H1 (cell line): ENCODE results near the gene TUBGCP6. TPM values are rescaled to one million over a fixed set of nuclear protein-coding genes. Genes with fewer than 3 reads are reported as not detected.

Experiments
- CTCF ChIA-PET: fragments of 300-600 bp; sonication (Branson Sonifier 250); formaldehyde crosslinking; loops from one replicate; lab custom pipeline; 2021; ENCODE audit not compliant: partially characterized antibody; lab: Charles Lee
- POLR2A ChIA-PET: fragments of 300-600 bp; sonication (Branson Sonifier 250); formaldehyde crosslinking; loops from one replicate; lab custom pipeline; 2021; ENCODE audit warnings: inconsistent platforms; ENCODE audit not compliant: partially characterized antibody; lab: Charles Lee
- DNase-seq, 2 experiments: peaks; one replicate each; pipeline versions ENCODE4 v3.0.0 to v3.0.0-alpha.2; 2010 to 2022; ENCODE audit warnings: low spot score in 2 of 2, low read depth in 1 of 2, mixed read lengths in 1 of 2
- FAIRE-seq: peaks from 2 replicates; lab custom pipeline; 2011; peaks lifted over from hg19 to GRCh38; lab: Jason Lieb, UNC
- H2AFZ ChIP-seq: 2 replicates; pipeline ENCODE4 v1.8.1; 2012; ENCODE audit warnings: low read length, inconsistent platforms
- H2AK5ac ChIP-seq: 2 replicates; pipeline ENCODE4 v1.6.1; 2013; ENCODE audit warnings: low read depth, low read length
- H2BK120ac ChIP-seq: replicated peaks from 2 replicates; pipeline ENCODE3; 2013; ENCODE audit warnings: low read depth, low read length, inconsistent platforms
- H2BK12ac ChIP-seq: 2 replicates; pipeline ENCODE4 v1.6.1; 2013; ENCODE audit warnings: low read depth, low read length
- H2BK15ac ChIP-seq: 2 replicates; pipeline ENCODE4 v1.6.1; 2013; ENCODE audit warnings: low read length
- H2BK20ac ChIP-seq: 2 replicates; pipeline ENCODE4 v1.6.1; 2013; ENCODE audit warnings: low read length
- H2BK5ac ChIP-seq: 2 replicates; pipeline ENCODE4 v1.6.1; 2013; ENCODE audit warnings: low read depth, low read length
- H3K14ac ChIP-seq: 2 replicates; pipeline ENCODE4 v1.6.1; 2013; ENCODE audit warnings: inconsistent platforms; ENCODE audit not compliant: insufficient read length
- H3K18ac ChIP-seq: 2 replicates; pipeline ENCODE4 v1.6.1; 2013; ENCODE audit warnings: low read length; ENCODE audit errors: extremely low read depth
- H3K23ac ChIP-seq: 2 replicates; pipeline ENCODE4 v1.6.1; 2013; ENCODE audit warnings: inconsistent platforms; ENCODE audit not compliant: insufficient read length
- H3K23me2 ChIP-seq: 2 replicates; pipeline ENCODE4 v1.6.1; 2013; ENCODE audit warnings: low read depth, low read length
- H3K27ac ChIP-seq: 2 replicates; pipeline ENCODE4 v1.6.1; 2011; ENCODE audit warnings: low read depth, low read length, inconsistent platforms
- H3K27me3 ChIP-seq, 4 experiments: replicated peaks in 1 of 4; 1 replicate in 1 of 4; 2 replicates in 3 of 4; pipeline versions ENCODE4 v1.6.1 to v1.8.1; 2011 to 2013; ENCODE audit warnings: low read length in 3 of 4, mild to moderate bottlenecking in 3 of 4, inconsistent platforms in 2 of 4, mixed read lengths in 2 of 4, moderate library complexity in 1 of 4; ENCODE audit not compliant: control insufficient read depth in 3 of 4, insufficient read depth in 3 of 4; ENCODE audit errors: extremely low read depth in 1 of 4
- H3K36me3 ChIP-seq, 4 experiments: 2 replicates each; pipeline versions ENCODE4 v1.6.1 to v1.8.1; 2011 to 2013; ENCODE audit warnings: mild to moderate bottlenecking in 4 of 4, low read length in 3 of 4, moderate library complexity in 2 of 4, control low read depth in 1 of 4, inconsistent platforms in 1 of 4; ENCODE audit not compliant: insufficient read depth in 4 of 4, control insufficient read depth in 2 of 4
- H3K4ac ChIP-seq: replicated peaks from 2 replicates; pipeline ENCODE3; 2013; ENCODE audit warnings: low read length, low read depth, mixed read lengths, inconsistent platforms; ENCODE audit not compliant: insufficient read length
- H3K4me1 ChIP-seq, 4 experiments: replicated peaks in 1 of 4; 1 replicate in 1 of 4; 2 replicates in 3 of 4; pipeline versions ENCODE4 v1.6.1 to v1.8.1; 2011 to 2013; ENCODE audit warnings: low read length in 3 of 4, inconsistent platforms in 2 of 4, mixed read lengths in 1 of 4; ENCODE audit not compliant: insufficient read depth in 4 of 4, control insufficient read depth in 3 of 4
- H3K4me2 ChIP-seq, 2 experiments: 2 replicates each; pipeline versions ENCODE4 v1.6.1 to v1.8.1; 2011 to 2013; ENCODE audit warnings: low read depth in 2 of 2, low read length in 2 of 2, control low read depth in 1 of 2, inconsistent platforms in 1 of 2, mild to moderate bottlenecking in 1 of 2; ENCODE audit not compliant: insufficient read depth in 1 of 2
- H3K4me3 ChIP-seq, 4 experiments: fragments of 200-600, 300-600 bp in 1 of 4; sonication (generic), shearing (Covaris generic), sonication (Bioruptor Twin) in 1 of 4; 2 replicates each; pipeline versions ENCODE4 v1.5.1 to v1.8.1; 2011 to 2016; ENCODE audit warnings: low read length in 4 of 4, low read depth in 3 of 4, control low read depth in 2 of 4, inconsistent platforms in 2 of 4, mild to moderate bottlenecking in 2 of 4, mixed read lengths in 1 of 4, moderate library complexity in 1 of 4; ENCODE audit not compliant: insufficient read depth in 2 of 4; ENCODE audit errors: extremely low read depth in 1 of 4
- H3K56ac ChIP-seq: replicated peaks from 2 replicates; pipeline ENCODE3; 2013; ENCODE audit warnings: low read depth, mild to moderate bottlenecking, mixed read lengths, low read length, inconsistent platforms; ENCODE audit not compliant: insufficient read length
- H3K79me1 ChIP-seq: 2 replicates; pipeline ENCODE4 v1.6.1; 2013; ENCODE audit warnings: low read depth, low read length, control low read depth
- H3K79me2 ChIP-seq, 2 experiments: 2 replicates each; pipeline versions ENCODE4 v1.6.1 to v1.8.1; 2012 to 2013; ENCODE audit warnings: low read length in 2 of 2, mild to moderate bottlenecking in 2 of 2, inconsistent platforms in 1 of 2; ENCODE audit not compliant: insufficient read depth in 2 of 2, control insufficient read depth in 1 of 2
- H3K9ac ChIP-seq, 4 experiments: replicated peaks in 1 of 4; 1 replicate in 1 of 4; 2 replicates in 3 of 4; pipeline versions ENCODE4 v1.6.1 to v1.8.1; 2011 to 2013; ENCODE audit warnings: low read depth in 3 of 4, low read length in 3 of 4, control low read depth in 2 of 4, mild to moderate bottlenecking in 2 of 4, moderate library complexity in 2 of 4, inconsistent platforms in 1 of 4; ENCODE audit errors: extremely low read depth in 1 of 4
- H3K9me3 ChIP-seq, 2 experiments: 2 replicates each; pipeline versions ENCODE4 v1.6.1 to v1.8.1; 2012 to 2013; ENCODE audit warnings: mild to moderate bottlenecking in 2 of 2, moderate library complexity in 2 of 2, control low read depth in 1 of 2, inconsistent platforms in 1 of 2, low read depth in 1 of 2, low read length in 1 of 2, mixed read lengths in 1 of 2; ENCODE audit not compliant: insufficient read depth in 2 of 2
- H4K20me1 ChIP-seq, 2 experiments: replicated peaks in 1 of 2; 2 replicates each; pipeline versions ENCODE3 to v1.8.1; 2011 to 2013; ENCODE audit warnings: inconsistent platforms in 2 of 2, low read length in 2 of 2, mild to moderate bottlenecking in 1 of 2; ENCODE audit not compliant: insufficient read depth in 2 of 2, control insufficient read depth in 1 of 2
- H4K5ac ChIP-seq: 2 replicates; pipeline ENCODE4 v1.6.1; 2013; ENCODE audit warnings: low read length, low read depth, mixed read lengths, inconsistent platforms; ENCODE audit not compliant: insufficient read length
- H4K8ac ChIP-seq: 2 replicates; pipeline ENCODE4 v1.8.0; 2013; ENCODE audit warnings: mild to moderate bottlenecking, moderate library complexity, low read length, inconsistent platforms; ENCODE audit not compliant: insufficient read depth; ENCODE audit errors: extremely low read depth
- H4K91ac ChIP-seq: replicated peaks from 2 replicates; pipeline ENCODE3; 2013; ENCODE audit warnings: low read length, mixed read lengths, inconsistent platforms; ENCODE audit not compliant: insufficient read length
- KDM4A ChIP-seq: IDR thresholded peaks from one replicate; pipeline ENCODE4 v1.7.1; 2012; ENCODE audit warnings: low read depth, mild to moderate bottlenecking, moderate library complexity, low read length, inconsistent platforms; ENCODE audit not compliant: severe bottlenecking
- USF2 ChIP-seq: IDR thresholded peaks from 2 replicates; pipeline ENCODE4 v1.6.1; 2011; ENCODE audit warnings: low read length, improper control_type of control experiment
- WGBS, 2 experiments: shearing (Covaris generic) in 1 of 2; methylation state at CpG; one replicate each; pipeline versions ENCODE4 v1.1.6 to v1.1.7; 2013 to 2015; ENCODE audit warnings: low lambda C conversion rate in 2 of 2, mixed read lengths in 2 of 2, inconsistent platforms in 1 of 2, low coverage in 1 of 2, missing lambda C conversion rate in 1 of 2; ENCODE audit not compliant: insufficient replicate concordance in 2 of 2, insufficient coverage in 1 of 2, insufficient read length in 1 of 2; ENCODE audit errors: extremely low coverage in 1 of 2, missing lambda C conversion rate in 1 of 2; 5-methylcytosine and 5-hydroxymethylcytosine counted together
- polyA plus RNA-seq, 7 experiments: library from polyadenylated mRNA; depleted of rRNA in 3 of 7; stranded (reverse) in 5 of 7; unstranded in 2 of 7; fragments of >200 nt in 5 of 7; fragments of 200-250 nt in 2 of 7; gene quantifications; 1 replicate in 5 of 7; 2 replicates in 1 of 7; 4 replicates in 1 of 7; pipeline versions ENCODE4 v1.2.1 to v1.2.3, GENCODE V29; 2011 to 2013; ENCODE audit warnings: missing spikeins in 2 of 7, mixed read lengths in 2 of 7
- total RNA-seq: library from RNA; stranded (reverse); fragmentation: NEBNext Ultra II Directional; extraction: Animal tissue kit (Norgen Biotek cat#: 25700); gene quantifications from 2 replicates; pipeline ENCODE4 v1.2.1, GENCODE V29; 2021

TUBGCP6 gene
- total and polyA plus RNA-seq, 2 of the 8 experiments (the other 6 are each of a cell fraction or from before 2014, with no cell fraction given) = 24.2 to 24.7 TPM

GRCh38 chr22:50261615-50262459 lies 17.0 kb upstream of the TUBGCP6 start, which contains the start of gene MAPK12:
Gene MAPK12, minus strand, starts transcription at chr22:50261683. Its CDS starts 174 bp downstream, at chr22:50261509.
- no peak within 1 kb of the TSS for H4K5ac ChIP-seq
- H3K4me1 ChIP-seq = peaks cover 0 to 20% (median 10%) of the 10 kb centered on the region in 4 experiments; a peak in 6 of 7 replicates
- peak within 1 kb of the TSS; percentile 35 to 73 (median 48) for H3K4me3 ChIP-seq
- no peak for FAIRE-seq
- peak within 1 kb of the TSS; percentile 53 for H3K4ac ChIP-seq
- no peak within 1 kb of the TSS for H3K56ac ChIP-seq
- peak in 1 of 2 experiments; percentile 76 for DNase-seq
- H4K8ac ChIP-seq = peak within 1 kb of the TSS; percentile 89; the same call in 1 of the 2 replicates
- peak within 1 kb of the TSS; percentile 32 for H3K18ac ChIP-seq
- H3K14ac ChIP-seq = no peak within 1 kb of the TSS
- no peak within 1 kb of the TSS; the same call in 1 of the 2 replicates for H2AFZ ChIP-seq
- H3K27ac ChIP-seq = no peak within 1 kb of the TSS
- WGBS, 2 experiments = 29% methylated on average over 4 of the region's 61 CpGs; no CpG with 5 or more reads in 1 of the 2 experiments
- H2AK5ac ChIP-seq = no peak within 1 kb of the TSS
- peak within 1 kb of the TSS; percentile 81 for H4K91ac ChIP-seq
- H2BK5ac ChIP-seq = peak within 1 kb of the TSS; percentile 52; the same call in 1 of the 2 replicates
- no peak within 1 kb of the TSS for H2BK120ac ChIP-seq
- peak within 1 kb of the TSS; percentile 80; the same call in 1 of the 2 replicates for H2BK12ac ChIP-seq
- CTCF ChIA-PET = interaction anchor here (0.5 to 4.7 kb wide), 10 partner anchors 10 to 134 kb away, joined by 3 to 26 read pairs (median 5); partner anchors contain the start of gene HDAC10
- POLR2A ChIA-PET = interaction anchor here (0.6 to 2.3 kb wide), 4 partner anchors 10 to 59 kb away, joined by 3 to 5 read pairs (median 3); partner anchors contain the start of gene HDAC10
- TF ChIP-seq KDM4A = no peak
- TF ChIP-seq USF2 = peak; percentile 40
- no peaks in the 10 kb centered on the region for H3K79me1 ChIP-seq
- peaks cover 1 to 27% (median 21%) of the 10 kb centered on the region in 4 experiments; a peak in 6 of 7 replicates for H3K27me3 ChIP-seq
- H3K36me3 ChIP-seq = no peaks in the 10 kb centered on the region
- peaks cover 5 to 10% of the 10 kb centered on the region in 2 experiments for H4K20me1 ChIP-seq
- H3K4me2 ChIP-seq = peak within 1 kb of the TSS; percentile 77 to 78
- peaks cover 6% of the 10 kb centered on the region; the same call in 1 of the 2 replicates for H3K23me2 ChIP-seq
- peak within 1 kb of the TSS; percentile 72; the same call in 1 of the 2 replicates for H2BK20ac ChIP-seq
- 0 out of 2 replicates have a peak within 1 kb of the TSS, but pooled peaks have one; percentile 61 for H2BK15ac ChIP-seq
- peaks cover 0 to 3% of the 10 kb centered on the region in 2 experiments; a peak in 1 of 4 replicates for H3K9me3 ChIP-seq
- no peak within 1 kb of the TSS for H3K23ac ChIP-seq
- no peaks in the 10 kb centered on the region for H3K79me2 ChIP-seq
- H3K9ac ChIP-seq = peak within 1 kb of the TSS in 1 of 4 experiments; percentile 19; a peak in 3 of 7 replicates
